OCI-LY3 (cell line): ENCODE data around the gene SPATC1L.

Experiments used
- EZH2phosphoT487 ChIP-seq: fragments of 200-600 bp; shearing (Covaris generic); IDR thresholded peaks from 2 replicates; pipeline ENCODE4 v1.6.1; 2018; ENCODE audit warnings: antibody characterized with exemption, mixed run types, low read depth
- TF ChIP-seq, protein P1 (sequence below): fragments of 200-600, 300-600 bp; sonication (generic); IDR thresholded peaks from 2 replicates; pipeline ENCODE4 v1.5.1; 2014; ENCODE audit warnings: antibody characterized with exemption, low read length, low read depth

DNA sequence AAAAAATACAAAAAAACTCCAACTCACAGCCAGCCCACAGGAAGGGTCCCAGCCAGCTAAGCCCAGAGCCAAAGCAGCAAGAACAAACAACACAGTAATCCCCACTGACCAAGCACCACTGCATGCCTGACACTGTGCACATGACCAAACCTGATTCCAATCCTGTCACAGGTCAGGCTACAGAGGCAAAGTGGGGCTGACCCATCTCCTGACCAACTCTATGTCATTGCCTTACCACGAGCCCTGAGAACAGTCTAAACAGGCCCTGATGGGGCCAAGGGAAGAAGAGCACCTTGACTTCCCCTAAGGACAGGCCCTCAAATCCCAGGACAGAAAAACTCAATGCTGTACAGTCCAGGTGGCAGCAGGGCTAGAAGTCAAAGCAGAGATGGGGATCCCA is 41.9 kb upstream of the SPATC1L start:
- TF ChIP-seq, protein P1, sequence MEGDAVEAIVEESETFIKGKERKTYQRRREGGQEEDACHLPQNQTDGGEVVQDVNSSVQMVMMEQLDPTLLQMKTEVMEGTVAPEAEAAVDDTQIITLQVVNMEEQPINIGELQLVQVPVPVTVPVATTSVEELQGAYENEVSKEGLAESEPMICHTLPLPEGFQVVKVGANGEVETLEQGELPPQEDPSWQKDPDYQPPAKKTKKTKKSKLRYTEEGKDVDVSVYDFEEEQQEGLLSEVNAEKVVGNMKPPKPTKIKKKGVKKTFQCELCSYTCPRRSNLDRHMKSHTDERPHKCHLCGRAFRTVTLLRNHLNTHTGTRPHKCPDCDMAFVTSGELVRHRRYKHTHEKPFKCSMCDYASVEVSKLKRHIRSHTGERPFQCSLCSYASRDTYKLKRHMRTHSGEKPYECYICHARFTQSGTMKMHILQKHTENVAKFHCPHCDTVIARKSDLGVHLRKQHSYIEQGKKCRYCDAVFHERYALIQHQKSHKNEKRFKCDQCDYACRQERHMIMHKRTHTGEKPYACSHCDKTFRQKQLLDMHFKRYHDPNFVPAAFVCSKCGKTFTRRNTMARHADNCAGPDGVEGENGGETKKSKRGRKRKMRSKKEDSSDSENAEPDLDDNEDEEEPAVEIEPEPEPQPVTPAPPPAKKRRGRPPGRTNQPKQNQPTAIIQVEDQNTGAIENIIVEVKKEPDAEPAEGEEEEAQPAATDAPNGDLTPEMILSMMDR = no peak
- TF ChIP-seq EZH2phosphoT487 = no peak
